Retina (tissue), 1 donor: ENCODE data around the gene CYTH3.
A peak's percentile ranks its signal among the peaks of the same experiment; 100 is the strongest.
"Not testable (repeated sequence)": the region's sequence is repeated elsewhere in the genome, so short reads cannot be mapped to it uniquely, and the experiment has no call there.

Experiments
- DNase-seq: peaks from one replicate; pipeline ENCODE4 v3.0.0-alpha.2; 2016

The CYTH3 gene

DNA sequence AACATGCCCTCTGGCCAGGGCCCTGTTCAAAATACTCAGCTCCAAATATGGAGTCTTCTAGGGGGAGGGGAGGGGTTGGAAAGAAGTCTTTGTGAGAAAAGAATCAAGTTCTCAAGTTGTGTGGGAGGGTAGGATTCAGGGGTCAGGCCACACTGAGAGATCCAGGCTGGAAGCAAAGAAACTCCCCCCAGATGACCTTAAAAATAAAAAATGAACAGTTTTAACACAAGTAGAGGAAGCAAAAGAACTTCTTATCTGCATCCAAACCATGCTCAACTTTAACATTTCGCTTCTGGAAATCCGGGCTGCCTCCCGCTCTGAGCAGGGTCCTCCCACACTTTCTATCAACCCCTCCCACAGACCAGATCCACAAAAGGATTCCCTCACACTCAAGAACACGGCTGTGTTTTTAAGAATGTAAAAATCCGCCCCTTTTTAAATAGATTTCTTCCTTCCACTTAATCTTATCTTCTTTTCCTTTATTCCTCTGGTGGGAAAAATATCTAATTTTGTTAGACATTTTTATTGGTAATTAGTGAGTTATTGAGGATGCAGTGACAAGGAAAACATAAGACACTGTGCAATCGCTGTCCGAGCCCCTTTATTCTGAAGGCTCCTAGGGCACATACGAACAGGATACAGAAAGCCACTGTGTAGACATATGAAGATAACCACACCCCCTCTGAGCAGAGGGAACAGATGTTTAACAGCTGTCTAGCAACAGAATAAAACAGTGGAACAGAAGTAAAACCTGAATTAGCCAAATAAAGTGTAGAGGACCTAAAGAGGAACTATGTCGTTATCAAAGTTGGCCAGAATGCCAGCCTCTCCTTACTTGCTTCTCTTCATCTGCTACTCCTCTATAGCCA lies 43.8 kb downstream of the CYTH3 start:
- DNase-seq = peak; percentile 46

DNA sequence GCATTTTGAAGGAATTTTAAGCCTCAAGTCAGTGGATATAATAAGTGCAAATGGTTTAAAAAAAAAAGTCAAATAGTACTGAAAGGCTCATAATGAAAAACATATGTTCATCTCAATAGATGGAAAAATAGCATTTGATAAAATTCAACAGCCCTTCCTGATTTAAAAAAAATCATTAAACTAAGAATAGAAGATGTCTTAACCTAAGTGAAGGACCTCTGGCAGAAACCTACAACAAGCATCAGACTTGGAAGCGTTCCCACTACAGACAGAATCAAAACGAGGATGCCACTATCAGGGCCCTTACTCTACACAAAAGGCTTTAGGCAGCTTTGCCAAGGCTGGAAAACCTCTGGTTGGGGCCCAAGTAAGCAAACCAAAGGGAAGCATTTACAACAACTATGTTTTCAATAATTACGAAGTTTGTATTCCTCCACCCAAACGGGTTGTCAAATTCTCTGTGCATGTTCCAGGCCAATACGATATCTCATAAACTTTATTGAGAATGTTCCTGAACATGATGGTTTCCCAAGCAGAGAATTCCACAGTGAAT lies 45.1 kb downstream of the CYTH3 start:
- DNase-seq = no peak

DNA sequence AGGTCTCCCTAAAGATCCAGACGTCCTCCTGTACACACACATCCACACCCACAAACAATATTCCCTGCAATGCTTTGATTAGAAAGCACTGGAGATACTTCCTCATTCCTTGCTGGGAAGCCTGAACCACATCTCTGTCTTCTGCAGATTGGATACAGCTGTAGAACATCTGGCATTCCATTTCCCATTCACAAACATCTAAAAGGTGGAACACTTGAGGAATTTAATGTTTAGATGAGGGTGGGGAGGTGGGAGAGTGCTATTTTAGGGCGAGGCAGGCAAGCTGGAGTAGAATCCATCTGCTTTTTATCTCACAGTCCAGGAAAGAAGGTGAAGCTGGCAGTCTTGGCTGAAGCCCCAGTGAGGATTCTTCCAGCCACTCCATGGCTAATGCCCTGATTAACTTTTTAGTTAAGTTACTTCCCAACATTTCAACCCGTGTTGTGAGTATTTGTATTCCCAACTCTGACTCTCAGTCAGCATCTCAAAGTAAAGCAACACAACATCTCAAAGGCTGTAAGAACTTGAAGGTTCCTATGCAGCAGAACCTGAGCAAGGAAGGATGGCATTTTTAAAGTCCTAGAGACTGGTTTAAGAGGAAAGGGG lies 46.1 kb downstream of the CYTH3 start:
- no peak for DNase-seq

DNA sequence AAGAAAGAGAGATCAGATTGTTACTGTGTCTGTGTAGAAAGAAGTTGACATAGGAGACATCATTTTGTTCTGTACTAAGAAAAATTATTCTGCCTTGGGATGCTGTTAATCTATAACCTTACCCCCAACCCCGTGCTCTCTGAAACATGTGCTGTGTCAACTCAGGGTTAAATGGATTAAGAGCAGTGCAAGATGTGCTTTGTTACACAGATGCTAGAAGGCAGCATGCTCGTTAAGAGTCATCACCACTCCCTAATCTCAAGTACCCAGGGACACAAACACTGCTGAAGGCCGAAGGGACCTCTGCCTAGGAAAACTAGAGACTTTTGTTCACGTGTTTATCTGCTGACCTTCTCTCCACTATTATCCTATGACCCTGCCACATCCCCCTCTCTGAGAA lies 49.0 kb downstream of the CYTH3 start:
- not testable (repeated sequence) for DNase-seq

DNA sequence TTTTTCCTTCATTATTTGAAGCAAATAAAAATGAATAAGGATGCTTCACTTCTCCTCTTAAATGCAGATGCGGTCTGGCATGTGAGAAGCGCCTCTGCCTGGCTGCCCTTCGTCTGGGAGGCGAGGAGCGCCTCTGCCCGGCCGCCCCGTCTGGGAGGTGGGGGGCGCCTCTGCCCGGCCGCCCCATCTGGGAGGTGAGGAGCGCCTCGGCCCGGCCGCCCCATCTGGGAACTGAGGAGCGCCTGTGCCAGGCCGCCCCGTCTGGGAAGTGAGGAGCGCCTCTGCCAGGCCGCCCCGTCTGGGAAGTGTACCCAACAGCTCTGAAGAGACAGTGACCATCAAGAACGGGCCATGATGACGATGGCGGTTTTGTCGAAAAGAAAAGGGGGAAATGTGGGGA lies 49.4 kb downstream of the CYTH3 start:
- DNase-seq = not testable (repeated sequence)

DNA sequence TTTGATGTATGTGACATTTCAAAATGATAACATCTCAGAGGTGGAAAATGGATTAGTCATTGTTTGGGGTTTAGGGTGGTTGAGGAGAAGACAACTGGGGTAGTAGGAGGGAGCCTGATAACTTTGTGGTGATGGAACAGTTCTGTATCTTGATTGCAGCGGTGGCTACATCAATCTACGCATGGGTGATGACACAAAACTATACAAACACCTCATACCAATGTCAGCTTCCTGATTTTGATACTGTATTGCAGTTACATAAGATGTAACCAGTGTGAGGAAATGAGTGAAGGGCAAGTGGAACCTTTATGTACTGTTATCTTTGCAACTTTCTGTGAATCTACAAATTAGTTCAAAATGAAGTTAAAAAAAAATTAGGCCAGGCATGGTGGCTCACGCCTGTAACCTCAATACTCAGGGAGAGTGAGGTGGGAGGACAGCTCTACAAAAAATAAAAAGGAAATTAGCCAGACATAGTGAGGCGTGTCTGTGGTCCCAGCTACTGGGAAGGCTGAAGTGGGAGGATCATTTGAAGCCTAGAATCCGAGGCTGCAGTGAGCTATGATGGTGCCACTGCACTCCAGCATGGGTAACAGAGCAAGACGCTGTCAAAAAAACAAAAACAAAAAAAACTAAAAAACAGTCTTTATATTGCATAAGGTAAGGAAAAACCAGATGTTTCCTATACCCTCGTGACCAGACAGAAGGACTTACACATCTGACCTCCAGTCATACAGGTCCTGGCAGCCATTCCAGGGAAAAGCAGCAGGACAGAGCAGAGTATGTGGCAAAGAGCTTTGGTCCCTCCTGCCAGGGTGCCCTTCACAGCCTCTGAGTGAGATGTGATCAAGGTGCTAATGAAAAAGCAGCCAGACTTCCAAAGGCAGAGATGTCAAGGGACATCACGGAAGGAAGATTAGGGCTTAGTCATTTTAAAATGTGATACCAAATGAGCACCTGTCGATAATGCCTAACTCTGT lies 50.8 kb downstream of the CYTH3 start:
- DNase-seq = no peak

DNA sequence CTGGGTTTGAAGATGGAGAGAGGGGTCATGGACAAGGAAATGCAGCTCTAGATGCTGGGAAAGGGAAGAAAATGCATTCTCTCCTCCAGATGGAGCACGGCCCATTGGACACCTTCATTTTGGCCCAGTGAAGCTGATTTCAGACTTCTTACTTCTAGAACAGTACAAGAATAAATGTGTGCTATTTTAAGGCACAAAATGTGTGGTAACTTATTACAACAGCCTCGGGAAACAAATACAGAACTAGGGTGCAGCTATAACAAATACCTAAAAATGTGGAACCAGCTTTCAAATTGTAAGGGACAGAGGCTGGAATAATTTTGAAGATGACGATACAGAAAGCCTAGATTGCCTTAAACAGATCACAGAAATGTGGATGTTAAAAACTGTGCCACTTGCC lies 54.1 kb downstream of the CYTH3 start:
- DNase-seq = no peak

DNA sequence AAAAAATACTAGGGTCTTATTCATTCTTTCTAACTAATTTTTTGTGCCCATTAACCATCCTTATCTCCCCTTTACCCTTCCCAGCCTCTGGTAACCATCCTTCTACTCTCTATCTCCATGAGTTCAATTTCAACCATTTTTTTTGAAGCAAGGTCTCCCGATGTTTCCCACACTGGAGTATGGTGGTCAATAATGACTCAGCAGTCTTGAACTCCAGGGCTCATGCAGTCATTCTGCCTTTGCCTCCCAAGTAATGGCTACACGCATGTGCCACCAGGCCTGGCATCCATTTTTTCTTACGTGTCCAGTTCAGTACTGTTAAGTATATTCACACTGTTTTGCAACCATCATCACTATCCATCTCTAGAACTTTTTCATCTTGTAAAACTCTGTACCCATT lies 60.4 kb downstream of the CYTH3 start:
- no peak for DNase-seq

DNA sequence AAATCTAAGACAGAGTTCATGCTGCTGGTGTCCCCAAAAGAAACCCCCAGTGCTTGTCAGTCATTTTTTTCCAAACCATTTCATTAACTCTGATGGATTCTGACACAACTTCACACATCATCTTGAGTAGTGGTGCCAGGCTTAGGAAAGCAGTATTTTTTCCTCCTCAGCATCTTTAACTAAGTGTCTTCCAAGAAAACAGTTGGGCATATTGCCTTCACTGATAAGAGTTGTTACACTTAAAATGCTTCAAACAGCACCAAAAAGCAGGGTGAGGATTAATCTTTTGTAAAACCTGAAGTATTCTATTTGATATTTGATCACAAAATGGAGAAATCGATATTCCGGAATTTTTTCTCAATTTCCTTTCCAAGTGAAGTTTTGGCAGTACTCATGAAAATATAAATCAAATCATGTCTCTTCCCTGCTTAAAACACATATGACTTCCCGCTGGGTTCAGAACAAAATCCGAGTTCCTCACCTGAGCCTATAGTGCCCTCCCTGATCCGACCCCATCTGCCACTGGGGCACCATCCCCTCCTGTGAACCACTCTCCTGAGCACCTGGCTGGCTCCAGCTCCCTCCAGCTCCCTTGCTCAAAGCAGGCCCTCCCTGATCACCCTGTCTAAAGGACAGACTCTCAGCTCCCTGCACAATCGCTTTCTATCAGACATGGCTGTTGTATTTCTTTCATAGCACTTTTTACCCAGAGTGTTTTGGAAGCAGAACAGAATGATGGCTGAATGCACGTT lies 61.6 kb downstream of the CYTH3 start:
- no peak for DNase-seq

DNA sequence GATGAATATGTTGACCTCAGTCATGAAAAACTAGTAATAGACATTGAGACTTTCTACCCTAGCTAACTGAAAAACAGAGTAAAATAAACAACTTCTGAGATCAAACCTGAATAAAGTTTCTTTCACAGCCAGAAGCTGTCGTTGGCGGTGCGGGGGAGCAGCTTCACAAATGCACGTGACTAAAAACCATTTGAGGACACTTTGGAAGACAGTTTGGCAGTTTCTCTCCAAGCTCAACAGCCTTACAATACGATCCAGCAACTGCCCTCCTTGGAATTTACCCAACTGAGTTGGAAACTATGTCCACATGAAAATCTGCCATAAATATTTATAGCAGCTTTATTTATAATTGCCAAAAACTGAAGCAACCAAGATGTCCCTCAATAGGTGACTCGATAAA lies 63.1 kb downstream of the CYTH3 start:
- no peak for DNase-seq

DNA sequence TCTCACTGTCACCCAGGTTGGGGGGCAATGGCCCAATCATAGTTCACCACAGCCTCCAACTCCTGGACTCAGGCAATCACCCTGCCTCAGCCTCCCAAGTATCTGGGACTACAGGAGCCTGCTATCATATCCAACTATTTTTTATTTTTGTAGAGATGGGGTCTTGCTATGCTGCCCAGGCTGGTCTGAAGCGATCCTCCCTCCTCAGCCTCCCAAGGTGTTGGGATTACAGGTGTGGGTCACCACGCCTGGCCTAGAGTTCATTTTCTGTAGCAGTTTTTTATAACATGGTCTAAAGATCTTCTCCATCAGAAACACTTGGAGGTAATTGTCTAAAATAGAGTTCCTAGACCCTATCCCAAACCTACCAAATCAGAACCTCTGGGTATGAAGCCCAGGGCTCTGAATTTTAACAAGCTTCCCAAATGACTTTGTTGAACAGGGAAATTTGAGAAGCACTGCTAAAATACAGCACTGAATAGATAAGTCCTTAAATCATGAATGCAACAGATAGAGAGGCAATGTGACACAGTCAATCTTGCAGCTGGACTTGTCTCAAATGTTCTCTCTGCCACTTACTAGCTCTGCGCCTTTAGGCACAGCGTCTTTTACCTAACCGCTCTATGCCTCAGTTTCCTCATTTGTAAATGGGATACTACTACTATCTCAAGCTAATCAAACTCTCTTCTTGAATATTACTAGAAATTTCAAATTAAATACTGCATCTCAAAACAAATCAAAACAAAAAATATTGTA lies 63.7 kb downstream of the CYTH3 start:
- DNase-seq = no peak

DNA sequence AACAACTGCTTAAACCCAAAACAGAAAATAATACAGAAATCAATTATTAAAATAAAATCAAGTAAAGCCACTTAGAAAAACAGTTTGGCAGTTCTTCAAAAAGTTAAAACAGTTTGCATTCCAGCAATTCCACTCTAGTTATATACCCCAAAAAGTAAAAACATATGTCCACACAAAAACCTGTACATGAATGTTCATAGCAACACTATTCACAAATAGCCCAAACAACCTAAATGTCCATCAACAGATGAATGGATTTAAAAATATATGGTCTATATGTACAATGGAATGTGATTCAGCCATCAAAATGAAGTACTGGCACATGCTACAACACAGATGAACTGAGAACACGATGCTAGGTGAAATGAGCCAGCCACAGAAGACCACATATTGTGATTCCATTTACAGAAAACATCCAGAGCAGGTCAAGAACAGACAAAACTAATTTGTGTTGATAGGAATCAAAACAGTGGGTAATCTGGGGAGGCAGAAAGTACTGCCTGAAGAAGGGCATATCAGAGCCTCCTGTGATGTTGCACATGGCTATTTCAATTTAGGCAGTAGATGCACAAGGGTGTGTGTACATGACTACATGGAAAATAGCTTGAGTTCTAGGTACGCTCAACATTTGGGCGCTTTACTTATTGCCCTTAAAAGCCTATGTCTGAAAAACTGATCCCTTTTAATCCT lies 66.3 kb downstream of the CYTH3 start:
- no peak for DNase-seq

DNA sequence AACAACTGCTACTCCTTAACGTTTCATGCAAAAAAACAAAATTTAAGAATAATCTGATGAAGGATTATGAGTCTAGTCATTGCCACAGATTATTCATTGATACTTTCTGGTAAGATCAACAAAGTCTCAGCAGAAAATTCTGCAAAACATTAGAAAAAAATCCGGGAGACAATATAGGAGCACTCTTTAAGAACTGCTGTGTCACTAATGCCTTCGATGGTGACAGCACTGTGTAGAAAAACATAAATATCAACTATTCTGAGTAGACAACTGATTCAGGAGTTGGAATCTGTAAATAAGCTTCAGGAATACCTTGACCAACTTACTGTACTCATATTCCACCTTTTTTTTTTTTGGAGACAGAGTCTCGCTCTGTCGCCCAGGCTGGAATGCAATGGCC lies 69.0 kb downstream of the CYTH3 start:
- no peak for DNase-seq

DNA sequence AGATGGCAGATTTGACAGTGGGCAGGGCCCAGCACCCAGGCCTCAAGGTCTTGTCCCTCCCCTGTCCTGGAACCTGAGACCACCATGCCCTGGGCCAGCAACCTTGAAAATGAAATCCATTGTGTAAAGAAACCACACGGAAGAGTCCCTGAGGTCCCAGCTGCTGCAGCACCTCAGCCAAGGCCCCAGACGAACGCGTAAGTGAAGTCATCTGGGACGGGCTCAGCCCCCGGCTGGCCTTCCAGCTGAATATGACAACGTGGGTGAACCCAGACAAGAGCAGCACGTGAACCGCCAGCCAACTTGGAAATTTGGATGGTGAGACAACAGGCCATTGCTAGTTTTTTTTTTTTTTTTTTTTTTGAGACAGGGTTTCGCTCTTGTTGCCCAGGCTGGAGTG lies 70.3 kb downstream of the CYTH3 start:
- DNase-seq = no peak

DNA sequence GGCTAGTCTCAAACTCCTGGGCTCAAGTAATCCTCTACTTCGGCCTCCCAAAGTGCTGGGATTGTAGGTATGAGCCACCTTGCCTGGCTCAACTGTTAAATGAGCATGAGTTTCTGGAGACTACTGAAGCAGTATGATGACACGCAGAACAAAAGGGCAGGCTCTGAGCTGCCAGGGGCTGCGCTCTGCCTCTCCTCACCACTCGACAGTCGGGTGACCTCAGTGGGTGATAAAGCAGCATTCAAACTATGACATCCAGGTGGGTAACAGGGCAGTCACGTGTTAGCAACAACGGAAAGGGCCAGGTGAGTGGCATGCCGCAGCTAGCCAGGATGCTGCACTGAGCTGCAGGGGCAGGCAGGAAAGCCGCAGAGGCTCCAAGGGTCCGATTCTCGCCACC lies 71.5 kb downstream of the CYTH3 start:
- no peak for DNase-seq

DNA sequence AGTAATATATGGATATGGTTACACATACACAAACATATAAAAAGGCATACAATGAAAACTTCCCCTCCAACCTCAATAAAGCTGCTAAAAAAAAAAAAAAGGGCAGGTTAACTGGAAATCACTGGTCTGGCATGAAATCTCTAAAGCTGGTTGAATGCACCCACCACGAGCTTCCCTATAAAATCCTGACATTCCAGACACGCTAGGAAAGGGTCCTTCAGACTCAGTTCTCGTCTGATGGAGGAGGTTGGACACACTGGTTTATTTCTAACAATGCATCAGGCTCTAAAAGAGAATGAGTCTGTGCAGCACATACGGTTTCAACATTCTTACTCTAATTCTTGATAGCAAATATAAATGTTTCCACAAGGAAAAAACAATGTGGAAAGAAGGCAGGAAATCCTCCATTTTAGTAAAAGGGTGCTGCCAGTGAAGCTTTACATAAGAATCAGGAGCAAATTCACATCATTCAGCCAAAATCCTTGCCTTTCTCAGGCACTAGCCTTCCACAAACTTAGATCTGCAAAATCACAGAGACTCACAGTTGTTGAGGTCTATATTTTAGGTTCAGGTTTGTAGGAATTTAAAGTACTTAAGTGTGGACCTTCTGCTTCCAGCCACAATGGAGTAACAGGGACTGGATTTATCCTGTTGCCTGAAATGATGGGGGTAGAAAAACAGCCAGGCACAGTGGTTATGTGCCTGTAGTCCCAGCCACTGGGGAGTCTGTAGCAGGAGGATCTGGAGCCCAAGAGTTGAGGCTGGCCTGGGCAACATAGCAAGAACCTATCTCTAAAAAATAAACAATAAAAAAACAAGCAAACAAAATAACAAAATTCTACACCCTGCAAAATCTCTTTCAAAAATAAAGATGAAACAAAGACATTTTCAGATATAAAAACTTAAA lies 73.5 kb downstream of the CYTH3 start:
- DNase-seq = no peak

DNA sequence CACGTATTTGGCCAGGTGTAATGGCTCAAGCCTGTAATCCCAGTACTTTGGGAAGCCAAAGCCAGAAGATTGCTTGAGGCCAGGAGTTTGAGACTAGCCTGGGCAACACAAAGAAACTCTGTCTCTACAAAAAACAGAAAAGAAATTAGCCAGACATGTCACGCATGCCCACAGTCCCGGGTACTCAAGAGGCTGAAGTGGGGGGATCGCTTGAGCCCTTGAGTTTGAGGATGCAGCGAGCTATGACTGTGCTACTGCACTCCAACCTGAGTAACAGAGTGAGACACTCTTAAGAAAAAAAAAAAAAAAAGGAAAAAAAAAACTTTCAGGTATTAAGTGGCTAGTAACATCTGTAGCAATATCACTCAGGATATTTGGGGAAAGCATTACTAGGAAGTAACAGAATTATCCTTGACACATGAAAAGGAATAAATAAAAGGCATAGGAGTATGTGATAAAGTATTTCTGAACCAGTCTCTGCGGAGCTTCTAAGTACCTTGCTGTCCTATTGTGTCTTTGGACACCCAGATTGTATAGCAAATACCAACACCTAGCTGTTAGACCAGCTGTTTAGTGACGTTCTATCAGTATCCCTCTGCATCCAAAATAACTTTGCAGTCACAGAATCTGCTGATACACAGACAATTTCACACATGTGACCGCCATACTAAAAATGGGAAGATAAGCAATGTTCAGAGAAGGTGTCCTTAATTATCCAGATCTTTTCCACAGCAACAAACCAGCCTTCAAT lies 74.4 kb downstream of the CYTH3 start:
- no peak for DNase-seq

DNA sequence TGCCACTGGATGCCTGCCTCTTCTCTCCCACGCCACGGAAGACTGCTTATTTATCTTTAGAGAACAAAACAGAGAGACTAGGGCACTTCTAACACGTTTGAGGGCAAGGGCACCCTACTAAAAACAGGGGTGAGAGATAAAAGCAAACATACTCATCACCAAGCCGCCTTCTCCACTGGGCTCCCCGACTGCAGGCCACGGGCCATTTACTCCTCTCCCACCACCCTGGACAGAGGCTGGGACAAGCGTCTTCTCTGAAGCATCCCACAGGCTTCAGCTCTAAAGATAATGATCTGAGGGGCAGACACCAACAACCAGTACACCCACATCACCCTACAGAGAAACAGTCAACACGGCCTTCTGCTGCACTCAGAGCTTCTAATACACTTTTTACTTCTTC lies 78.7 kb downstream of the CYTH3 start:
- DNase-seq = no peak

DNA sequence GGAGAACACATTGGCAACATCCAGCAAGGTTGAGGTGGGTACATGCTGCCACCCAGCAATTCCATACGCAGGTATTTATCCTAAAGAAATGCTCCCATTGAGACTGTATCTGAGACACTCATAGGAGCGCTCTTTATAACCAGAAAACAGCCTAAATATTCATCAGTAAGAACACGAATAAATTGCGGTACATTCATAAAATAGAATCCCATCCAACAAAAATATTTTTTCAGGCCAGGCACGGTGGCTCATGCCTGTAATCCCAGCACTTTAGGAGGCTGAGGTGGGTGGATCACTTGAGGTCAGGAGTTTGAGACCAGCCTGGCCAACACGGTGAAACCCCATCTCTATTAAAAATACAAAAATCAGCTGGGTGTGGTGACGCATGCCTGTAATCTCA lies 81.9 kb downstream of the CYTH3 start:
- DNase-seq = not testable (repeated sequence)
